GM21367 (cell line): ENCODE data around the gene ATP2C2.
"Not testable (repeated sequence)": the region's sequence is repeated elsewhere in the genome, so short reads cannot be mapped to it uniquely, and the experiment has no call there.

Experiments
- ATAC-seq: cut with Tn5 transposase; IDR thresholded peaks from one replicate; pipeline ENCODE4 v1.9.1; 2021; ENCODE audit not compliant: unreplicated experiment

ATP2C2 gene

GRCh38 chr16:84392031-84392360 is 23.7 kb downstream of the ATP2C2 start:
- no peak for ATAC-seq

- not testable (repeated sequence) for ATAC-seq
Observed at GRCh38 chr16:84396082-84396481, 27.7 kb downstream of the ATP2C2 start.

GRCh38 chr16:84396537-84397008 is 28.2 kb downstream of the ATP2C2 start:
- ATAC-seq: no peak

- no peak for ATAC-seq
Observed at GRCh38 chr16:84397090-84397489, 28.8 kb downstream of the ATP2C2 start.

GRCh38 chr16:84398701-84399100 is 30.4 kb downstream of the ATP2C2 start:
- no peak for ATAC-seq

GRCh38 chr16:84399912-84400311 is 31.6 kb downstream of the ATP2C2 start:
- ATAC-seq: not testable (repeated sequence)

- ATAC-seq: not testable (repeated sequence)
Observed at GRCh38 chr16:84403435-84403834, 35.1 kb downstream of the ATP2C2 start.

- ATAC-seq: no peak
Observed at GRCh38 chr16:84404324-84404723, 36.0 kb downstream of the ATP2C2 start.

- ATAC-seq: no peak
Observed at GRCh38 chr16:84404936-84405639, 36.8 kb downstream of the ATP2C2 start.

- no peak for ATAC-seq
Observed at GRCh38 chr16:84406006-84406963, 37.9 kb downstream of the ATP2C2 start.

- ATAC-seq: no peak
Observed at GRCh38 chr16:84407588-84408313, 39.4 kb downstream of the ATP2C2 start.

GRCh38 chr16:84408314-84408690 is 40.0 kb downstream of the ATP2C2 start:
- no peak for ATAC-seq

- no peak for ATAC-seq
Observed at GRCh38 chr16:84408856-84409255, 40.5 kb downstream of the ATP2C2 start.

GRCh38 chr16:84410361-84411138 is 42.2 kb downstream of the ATP2C2 start:
- no peak for ATAC-seq

- ATAC-seq: no peak
Observed at GRCh38 chr16:84411768-84412167, 43.4 kb downstream of the ATP2C2 start.

GRCh38 chr16:84412262-84412661 is 43.9 kb downstream of the ATP2C2 start:
- no peak for ATAC-seq

GRCh38 chr16:84413244-84414004 is 45.1 kb downstream of the ATP2C2 start:
- no peak for ATAC-seq

GRCh38 chr16:84414789-84415326 is 46.5 kb downstream of the ATP2C2 start:
- ATAC-seq: no peak
